Mammary epithelial cell (primary cell): ENCODE results near the gene SPRYD3.

Experiments used
- EZH2 ChIP-seq: IDR thresholded peaks from 2 replicates; pipeline ENCODE4 v1.6.1; 2012; ENCODE audit warnings: low read length, inconsistent platforms, borderline replicate concordance
- TF ChIP-seq, protein P1 (sequence below), 2 donors: IDR thresholded peaks in 1 of 2; conservative IDR thresholded peaks in 1 of 2; 2 replicates each; pipeline ENCODE4 v1.5.1; 2011 to 2012; ENCODE audit warnings: inconsistent platforms in 2 of 2, low read length in 2 of 2, mild to moderate bottlenecking in 2 of 2, control low read depth in 1 of 2, low read depth in 1 of 2; ENCODE audit not compliant: insufficient read depth in 1 of 2; ENCODE audit errors: extremely low read depth in 1 of 2

DNA sequence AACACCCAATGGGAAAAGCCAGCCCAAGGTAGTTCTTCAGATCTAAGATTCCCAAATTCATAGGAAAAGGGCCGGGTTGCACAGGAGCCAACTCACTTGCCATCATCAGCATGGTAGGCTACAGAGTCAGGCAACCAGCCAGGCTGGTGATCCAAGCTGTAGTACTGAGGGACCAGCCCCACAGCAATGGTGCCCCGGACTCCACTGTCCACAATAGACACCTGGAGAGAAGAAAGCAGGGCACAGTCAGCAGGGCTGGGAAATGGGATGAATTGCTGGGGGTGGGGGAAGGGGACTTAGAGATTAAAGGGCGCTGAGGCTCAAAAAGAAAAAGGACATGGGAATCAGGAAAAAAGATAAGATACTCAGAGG lies 4.2 kb downstream of the SPRYD3 start:
- TF ChIP-seq, protein P1, sequence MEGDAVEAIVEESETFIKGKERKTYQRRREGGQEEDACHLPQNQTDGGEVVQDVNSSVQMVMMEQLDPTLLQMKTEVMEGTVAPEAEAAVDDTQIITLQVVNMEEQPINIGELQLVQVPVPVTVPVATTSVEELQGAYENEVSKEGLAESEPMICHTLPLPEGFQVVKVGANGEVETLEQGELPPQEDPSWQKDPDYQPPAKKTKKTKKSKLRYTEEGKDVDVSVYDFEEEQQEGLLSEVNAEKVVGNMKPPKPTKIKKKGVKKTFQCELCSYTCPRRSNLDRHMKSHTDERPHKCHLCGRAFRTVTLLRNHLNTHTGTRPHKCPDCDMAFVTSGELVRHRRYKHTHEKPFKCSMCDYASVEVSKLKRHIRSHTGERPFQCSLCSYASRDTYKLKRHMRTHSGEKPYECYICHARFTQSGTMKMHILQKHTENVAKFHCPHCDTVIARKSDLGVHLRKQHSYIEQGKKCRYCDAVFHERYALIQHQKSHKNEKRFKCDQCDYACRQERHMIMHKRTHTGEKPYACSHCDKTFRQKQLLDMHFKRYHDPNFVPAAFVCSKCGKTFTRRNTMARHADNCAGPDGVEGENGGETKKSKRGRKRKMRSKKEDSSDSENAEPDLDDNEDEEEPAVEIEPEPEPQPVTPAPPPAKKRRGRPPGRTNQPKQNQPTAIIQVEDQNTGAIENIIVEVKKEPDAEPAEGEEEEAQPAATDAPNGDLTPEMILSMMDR (conservative IDR thresholded peaks at IDR 0.05 in 1 of 2, IDR thresholded peaks at IDR 0.05 in 1 of 2; ENCODE audit: extremely low read depth in 1 of 2, insufficient read depth in 1 of 2, low read depth in 1 of 2, low read length in 2 of 2), result no peak
- no peak for TF ChIP-seq EZH2
